Measurements from ENCODE around the gene PLP2.

GRCh38 chrX:49191574-49192011 lies 19.9 kb downstream of the PLP2 start:
- TF ChIP-seq CTCF (IDR thresholded peaks at IDR 0.05) (no peak), POLR2A (IDR thresholded peaks at IDR 0.05) (no peak)
